GM04503 (cell line): Measurements from ENCODE around the gene LOXL4.
"Not testable (repeated sequence)": the region's sequence is repeated elsewhere in the genome, so short reads cannot be mapped to it uniquely, and the experiment has no call there.

Source experiments
- DNase-seq: peaks from one replicate; pipeline ENCODE4 v3.0.0-alpha.2; 2012; ENCODE audit warnings: low read depth

LOXL4 gene

DNA sequence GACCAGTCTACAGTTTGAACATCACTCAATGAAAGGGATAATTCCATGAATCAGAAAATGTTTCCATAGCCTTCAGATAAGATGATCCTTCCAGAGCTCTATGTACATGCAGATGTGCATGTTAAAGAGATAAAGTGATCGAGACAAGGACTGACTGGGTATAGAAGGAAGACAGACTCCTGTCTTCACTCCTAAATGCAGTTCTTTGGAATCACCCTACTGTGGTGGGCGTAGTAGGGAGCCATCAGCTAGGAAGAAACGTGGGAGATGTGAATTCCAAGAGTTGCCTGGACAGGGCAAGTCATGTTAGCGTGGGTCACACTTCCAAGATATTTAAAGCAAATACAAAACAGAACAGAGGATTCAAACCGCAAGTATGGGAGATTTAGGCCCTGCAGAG is 23.9 kb downstream of the LOXL4 start:
- no peak for DNase-seq

GRCh38 chr10:98242823-98243222 is 25.2 kb downstream of the LOXL4 start:
- DNase-seq = no peak

DNA sequence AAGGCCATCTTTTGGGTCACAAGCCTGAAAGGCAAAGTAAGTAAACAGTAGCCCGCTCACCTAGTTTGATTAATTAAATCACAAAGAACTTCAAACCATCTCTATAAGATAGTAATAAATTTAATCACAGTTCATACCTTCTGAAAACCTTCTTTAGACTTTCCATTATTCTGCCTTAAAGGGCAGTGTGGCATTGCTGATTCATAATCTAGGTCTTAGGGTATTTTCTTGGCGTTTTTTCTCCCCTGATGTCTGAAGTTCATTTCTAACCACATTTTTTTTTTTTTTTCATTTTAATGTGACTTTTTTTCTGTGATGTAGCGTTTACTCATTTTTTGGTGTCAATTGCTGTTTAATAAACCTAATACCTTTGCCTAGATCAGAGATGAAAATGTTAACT is 27.5 kb downstream of the LOXL4 start:
- no peak for DNase-seq

- no peak for DNase-seq
Measured at GRCh38 chr10:98238391-98238790, 29.6 kb downstream of the LOXL4 start.

DNA sequence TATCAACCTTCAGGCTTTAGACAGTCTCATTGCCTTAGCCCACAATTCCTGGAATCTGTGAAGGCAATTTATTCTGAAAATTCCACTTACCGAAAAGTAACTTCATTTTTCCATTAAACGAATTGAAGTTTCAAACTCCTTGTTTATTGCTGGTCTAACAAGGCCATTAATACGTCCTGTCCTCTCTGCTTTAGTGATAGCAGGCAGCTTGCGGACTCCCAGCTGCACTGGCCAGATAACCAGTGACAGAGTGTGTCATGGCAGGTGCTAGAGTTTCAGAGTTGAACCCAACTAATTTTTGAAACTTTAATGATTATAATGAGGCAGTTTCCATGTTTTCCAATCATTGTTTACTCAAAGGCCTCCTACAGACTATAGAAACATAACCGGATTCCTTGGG is 31.1 kb downstream of the LOXL4 start:
- DNase-seq = no peak

GRCh38 chr10:98235846-98236245 is 32.1 kb downstream of the LOXL4 start:
- DNase-seq = no peak

DNA sequence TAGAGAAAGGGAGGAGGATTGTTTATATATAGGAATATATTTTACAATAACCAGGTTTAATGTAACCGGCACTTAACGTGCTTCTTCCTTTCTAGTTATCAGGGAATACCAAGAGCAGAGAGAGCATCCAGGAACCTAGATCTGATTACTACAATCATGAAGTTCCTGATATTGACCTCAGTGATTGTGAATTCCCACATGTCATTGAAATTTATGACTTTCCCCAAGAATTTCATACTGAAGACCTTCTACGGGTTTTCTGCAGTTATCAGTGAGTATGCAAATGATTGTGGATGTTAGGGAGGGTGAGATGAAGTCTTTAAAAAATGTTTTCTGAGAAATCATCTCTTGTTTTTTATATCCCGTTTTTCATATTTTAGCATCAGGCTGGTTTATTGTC is 36.6 kb downstream of the LOXL4 start:
- DNase-seq = no peak

- DNase-seq = not testable (repeated sequence)
Measured at GRCh38 chr10:98228266-98228665, 39.7 kb downstream of the LOXL4 start.

DNA sequence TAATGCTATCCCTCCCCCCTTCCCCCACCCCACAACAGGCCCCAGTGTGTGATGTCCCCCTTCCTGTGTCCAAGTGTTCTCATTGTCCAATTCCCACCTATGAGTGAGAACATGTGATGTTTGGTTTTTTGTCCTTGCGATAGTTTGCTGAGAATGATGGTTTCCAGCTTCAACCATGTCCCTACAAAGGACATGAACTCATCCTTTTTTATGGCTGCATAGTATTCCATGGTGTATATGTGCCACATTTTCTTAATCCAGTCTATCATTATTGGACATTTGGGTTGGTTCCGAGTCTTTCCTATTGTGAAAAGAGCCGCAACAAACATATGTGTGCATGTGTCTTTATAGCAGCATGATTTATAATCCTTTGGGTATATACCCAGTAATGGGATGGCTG is 40.3 kb downstream of the LOXL4 start:
- not testable (repeated sequence) for DNase-seq

- DNase-seq = no peak
Measured at GRCh38 chr10:98226508-98227144, 41.4 kb downstream of the LOXL4 start.

DNA sequence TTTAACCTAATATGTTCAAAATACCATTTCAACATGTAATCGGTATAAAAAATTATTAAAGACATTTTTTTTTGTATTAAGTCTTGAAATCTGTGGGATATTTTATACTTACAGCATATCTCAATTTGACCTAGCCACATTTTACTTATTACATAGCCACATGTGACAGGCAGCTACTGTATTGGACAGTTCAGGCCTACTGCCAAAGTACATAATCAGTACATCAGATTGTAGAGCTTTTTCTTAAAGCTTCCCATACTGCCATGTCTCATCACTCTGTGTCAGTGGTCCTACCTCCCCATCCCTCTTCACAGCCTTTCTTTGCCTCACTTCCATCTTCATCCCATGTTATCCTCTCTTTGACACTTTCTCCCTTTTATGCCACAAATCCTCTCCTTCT is 43.0 kb downstream of the LOXL4 start:
- DNase-seq = no peak

- peak; percentile 22 for DNase-seq
Measured at GRCh38 chr10:98224509-98224908, 43.5 kb downstream of the LOXL4 start.

- DNase-seq = no peak
Measured at GRCh38 chr10:98223874-98224273, 44.1 kb downstream of the LOXL4 start.

- DNase-seq = no peak
Measured at GRCh38 chr10:98217801-98218200, 50.2 kb downstream of the LOXL4 start.

- no peak for DNase-seq
Measured at GRCh38 chr10:98215373-98215772, 52.6 kb downstream of the LOXL4 start.

DNA sequence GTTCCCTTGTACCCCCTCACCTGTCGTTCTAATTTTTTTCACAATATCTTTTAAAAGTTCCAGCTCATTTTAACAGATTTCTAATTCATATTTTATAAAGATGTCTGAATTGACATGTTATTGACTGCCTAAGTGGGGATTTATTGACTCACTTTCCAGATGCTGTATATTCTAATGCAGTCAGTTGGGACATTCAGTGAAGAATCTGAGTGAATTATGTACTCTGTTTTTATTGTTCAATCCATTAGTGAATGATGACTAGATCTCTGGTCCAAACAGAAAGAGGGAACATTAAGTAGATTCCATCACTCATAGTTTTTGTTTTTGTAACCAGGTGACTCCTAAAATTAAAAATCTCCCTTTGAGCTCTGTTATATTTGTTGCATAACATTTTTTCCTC is 54.3 kb downstream of the LOXL4 start:
- no peak for DNase-seq

GRCh38 chr10:98212196-98212595 is 55.8 kb downstream of the LOXL4 start:
- DNase-seq = no peak

- DNase-seq = no peak
Measured at GRCh38 chr10:98209441-98209840, 58.6 kb downstream of the LOXL4 start.

GRCh38 chr10:98208925-98209324 is 59.1 kb downstream of the LOXL4 start:
- DNase-seq = no peak

DNA sequence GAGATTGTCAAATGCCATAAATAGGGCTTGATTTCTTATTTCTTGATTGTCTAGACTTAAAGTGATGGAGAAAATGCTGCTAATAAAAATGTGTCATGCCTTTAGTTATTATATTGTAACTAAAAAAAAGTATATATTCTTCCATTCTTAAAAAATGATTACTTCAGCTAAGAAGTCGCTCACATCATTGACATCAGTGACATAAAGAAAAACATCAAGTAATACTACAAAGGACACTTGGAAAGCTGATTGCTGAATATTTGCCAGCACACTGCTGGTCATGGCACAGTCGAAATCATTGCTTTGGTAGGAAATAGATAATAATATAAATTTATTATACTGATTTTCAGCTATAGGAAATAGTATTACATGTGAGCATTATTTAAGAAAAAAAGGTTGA is 62.6 kb downstream of the LOXL4 start:
- no peak for DNase-seq

- DNase-seq = no peak
Measured at GRCh38 chr10:98202378-98202777, 65.6 kb downstream of the LOXL4 start.

DNA sequence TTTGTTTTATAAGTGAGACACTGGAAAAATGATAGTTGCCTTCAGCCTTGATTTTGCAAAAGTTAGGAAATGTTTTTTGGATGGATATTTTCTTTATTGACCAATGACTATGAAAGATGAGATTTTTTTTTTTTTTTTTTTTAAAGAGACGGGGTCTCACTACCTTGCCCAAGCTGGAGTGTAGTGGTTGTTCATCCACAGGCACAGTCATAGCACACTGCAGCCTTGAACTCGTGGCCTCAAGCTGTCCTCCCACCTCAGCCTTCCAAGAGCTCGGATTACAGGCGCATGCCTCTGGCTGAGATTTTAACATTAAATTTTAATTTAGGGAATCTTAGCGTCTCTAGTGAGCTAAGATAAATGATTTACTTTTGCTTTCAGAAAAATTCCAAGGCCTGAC is 66.2 kb downstream of the LOXL4 start:
- no peak for DNase-seq
